OCI-LY3 (cell line): ENCODE measurements around the gene GPLD1.

Source experiments
- CTCF ChIP-seq: fragments of 200-600, 300-600 bp; sonication (generic); IDR thresholded peaks from 2 replicates; pipeline ENCODE4 v1.5.1; 2014; ENCODE audit warnings: antibody characterized with exemption, low read length, low read depth
- EZH2phosphoT487 ChIP-seq: fragments of 200-600 bp; shearing (Covaris generic); IDR thresholded peaks from 2 replicates; pipeline ENCODE4 v1.6.1; 2018; ENCODE audit warnings: antibody characterized with exemption, mixed run types, low read depth

- TF ChIP-seq CTCF (no peak), EZH2phosphoT487 (no peak)
These were observed 48.5 kb upstream of the GPLD1 start for GRCh38 chr6:24537771-24538385.
